OCI-LY3 (cell line): ENCODE data around the gene BTBD1.

Experiments used
- H2AFZ ChIP-seq: fragments of 200-600, 300-600 bp; shearing (Covaris generic); 2 replicates; pipeline ENCODE4 v1.6.0; 2014; ENCODE audit warnings: antibody characterized with exemption, low read depth, low read length
- H3K27ac ChIP-seq: fragments of 200-600, 300-600 bp; sonication (generic); 2 replicates; pipeline ENCODE4 v1.5.1; 2014; ENCODE audit warnings: mild to moderate bottlenecking, low read length, moderate library complexity, mixed read lengths
- H3K27me3 ChIP-seq: fragments of 200-600, 300-600 bp; sonication (generic); 2 replicates; pipeline ENCODE4 v1.6.1; 2014; ENCODE audit warnings: low read depth, low read length, mixed read lengths
- H3K36me3 ChIP-seq: fragments of 200-600, 300-600 bp; sonication (generic); replicated peaks from 2 replicates; pipeline ENCODE3; 2014; ENCODE audit warnings: low read depth, low read length, mixed read lengths
- H3K4me1 ChIP-seq: fragments of 300-600, 200-600 bp; sonication (generic); 2 replicates; pipeline ENCODE4 v1.6.1; 2014; ENCODE audit warnings: low read length, mixed read lengths
- H3K4me2 ChIP-seq: fragments of 200-600, 300-600 bp; sonication (generic); 2 replicates; pipeline ENCODE4 v1.6.1; 2014; ENCODE audit warnings: low read length, mixed read lengths
- H3K4me3 ChIP-seq: fragments of 300-600, 200-600 bp; sonication (generic); 2 replicates; pipeline ENCODE4 v1.5.1; 2014; ENCODE audit warnings: antibody characterized with exemption, mild to moderate bottlenecking, low read length, moderate library complexity
- H3K79me2 ChIP-seq: fragments of 300-600, 200-600 bp; shearing (Covaris generic); 2 replicates; pipeline ENCODE4 v1.6.1; 2014; ENCODE audit warnings: mild to moderate bottlenecking, low read length, mixed read lengths
- H3K9ac ChIP-seq: fragments of 300-600, 200-600 bp; shearing (Covaris generic); 2 replicates; pipeline ENCODE4 v1.6.0; 2014; ENCODE audit warnings: mild to moderate bottlenecking, low read length, moderate library complexity
- H3K9me3 ChIP-seq: fragments of 200-600, 300-600 bp; shearing (Covaris generic); 2 replicates; pipeline ENCODE4 v1.6.1; 2014; ENCODE audit warnings: low read length, mixed read lengths; ENCODE audit not compliant: insufficient read depth
- H4K20me1 ChIP-seq: fragments of 200-600, 300-600 bp; sonication (generic); 2 replicates; pipeline ENCODE4 v1.6.1; 2016; ENCODE audit warnings: low read length, mixed read lengths; ENCODE audit not compliant: insufficient read depth
- EZH2phosphoT487 ChIP-seq: fragments of 200-600 bp; shearing (Covaris generic); IDR thresholded peaks from 2 replicates; pipeline ENCODE4 v1.6.1; 2018; ENCODE audit warnings: antibody characterized with exemption, mixed run types, low read depth
- TF ChIP-seq, protein P1 (sequence below): fragments of 200-600, 300-600 bp; sonication (generic); IDR thresholded peaks from 2 replicates; pipeline ENCODE4 v1.5.1; 2014; ENCODE audit warnings: antibody characterized with exemption, low read length, low read depth

Gene BTBD1

GRCh38 chr15:83066734-83067637, at the start of gene BTBD1:
TSS of gene BTBD1 (minus strand) at chr15:83067252. CDS start at chr15:83067151, 101 bp downstream.
- H3K4me1 ChIP-seq, result peaks cover 47% of the 10 kb centered on the region
- peaks cover 9% of the 10 kb centered on the region for H3K36me3 ChIP-seq
- peak within 1 kb of the TSS; percentile 75 for H3K27ac ChIP-seq
- H3K9me3 ChIP-seq, result no peaks in the 10 kb centered on the region
- peaks cover 38% of the 10 kb centered on the region for H4K20me1 ChIP-seq
- peak within 1 kb of the TSS; percentile 90 for H3K9ac ChIP-seq
- peak within 1 kb of the TSS; percentile 97 for H3K4me2 ChIP-seq
- TF ChIP-seq, protein P1, sequence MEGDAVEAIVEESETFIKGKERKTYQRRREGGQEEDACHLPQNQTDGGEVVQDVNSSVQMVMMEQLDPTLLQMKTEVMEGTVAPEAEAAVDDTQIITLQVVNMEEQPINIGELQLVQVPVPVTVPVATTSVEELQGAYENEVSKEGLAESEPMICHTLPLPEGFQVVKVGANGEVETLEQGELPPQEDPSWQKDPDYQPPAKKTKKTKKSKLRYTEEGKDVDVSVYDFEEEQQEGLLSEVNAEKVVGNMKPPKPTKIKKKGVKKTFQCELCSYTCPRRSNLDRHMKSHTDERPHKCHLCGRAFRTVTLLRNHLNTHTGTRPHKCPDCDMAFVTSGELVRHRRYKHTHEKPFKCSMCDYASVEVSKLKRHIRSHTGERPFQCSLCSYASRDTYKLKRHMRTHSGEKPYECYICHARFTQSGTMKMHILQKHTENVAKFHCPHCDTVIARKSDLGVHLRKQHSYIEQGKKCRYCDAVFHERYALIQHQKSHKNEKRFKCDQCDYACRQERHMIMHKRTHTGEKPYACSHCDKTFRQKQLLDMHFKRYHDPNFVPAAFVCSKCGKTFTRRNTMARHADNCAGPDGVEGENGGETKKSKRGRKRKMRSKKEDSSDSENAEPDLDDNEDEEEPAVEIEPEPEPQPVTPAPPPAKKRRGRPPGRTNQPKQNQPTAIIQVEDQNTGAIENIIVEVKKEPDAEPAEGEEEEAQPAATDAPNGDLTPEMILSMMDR, result peak; percentile 26; the same call in 1 of the 2 replicates
- no peak for TF ChIP-seq EZH2phosphoT487
- peak within 1 kb of the TSS; percentile 55 for H2AFZ ChIP-seq
- H3K27me3 ChIP-seq, result no peaks in the 10 kb centered on the region
- H3K4me3 ChIP-seq, result peak within 1 kb of the TSS; percentile 84
- H3K79me2 ChIP-seq, result peaks cover 51% of the 10 kb centered on the region

DNA sequence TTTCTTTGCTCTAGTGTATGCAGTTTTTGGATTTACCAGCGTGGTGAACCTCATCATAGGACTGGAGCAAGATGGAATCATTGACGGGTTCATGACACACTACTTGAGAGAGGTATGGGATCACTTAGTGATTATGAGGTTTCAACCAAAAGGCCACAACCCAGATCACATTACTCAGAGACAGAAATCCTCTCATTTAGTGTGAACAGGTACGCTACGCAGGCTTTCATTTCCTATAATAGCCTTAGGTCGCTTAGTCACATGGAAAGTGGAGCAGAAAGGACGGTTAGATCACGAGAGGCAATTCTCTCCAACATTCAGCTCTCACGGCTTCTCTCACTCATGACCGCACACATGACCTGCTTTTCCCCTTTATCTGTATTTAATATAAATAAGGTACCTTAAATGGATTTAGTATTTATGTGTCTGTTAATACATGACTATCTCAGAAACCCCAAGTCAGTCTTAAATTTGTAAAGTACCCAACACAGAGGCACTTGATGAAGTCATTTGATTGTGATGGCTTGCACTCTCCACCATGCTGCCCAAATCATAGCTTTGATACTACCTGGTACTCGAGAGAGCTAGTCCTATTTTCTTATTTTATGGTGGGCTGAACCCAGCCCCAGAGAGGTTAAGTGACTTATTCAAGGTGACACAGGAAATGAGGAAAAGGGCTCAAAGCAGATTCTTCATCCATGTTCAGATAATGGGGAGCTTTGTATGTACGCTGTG, 48.9 kb upstream of the BTBD1 start:
- Histone ChIP-seq H2AFZ (no peak overlapping the region), H3K9ac (no peak overlapping the region), H3K36me3 (peaks cover 11% of the 10 kb centered on the region), H3K27me3 (no peaks in the 10 kb centered on the region), H3K9me3 (no peaks in the 10 kb centered on the region), H4K20me1 (no peaks in the 10 kb centered on the region), H3K4me1 (peaks cover 16% of the 10 kb centered on the region), H3K4me2 (peak overlapping the region; percentile 61), H3K27ac (peak overlapping the region; percentile 33), H3K4me3 (peak overlapping the region; percentile 20), H3K79me2 (no peaks in the 10 kb centered on the region)
- TF ChIP-seq EZH2phosphoT487, result no peak
- TF ChIP-seq, protein P1, result no peak

DNA sequence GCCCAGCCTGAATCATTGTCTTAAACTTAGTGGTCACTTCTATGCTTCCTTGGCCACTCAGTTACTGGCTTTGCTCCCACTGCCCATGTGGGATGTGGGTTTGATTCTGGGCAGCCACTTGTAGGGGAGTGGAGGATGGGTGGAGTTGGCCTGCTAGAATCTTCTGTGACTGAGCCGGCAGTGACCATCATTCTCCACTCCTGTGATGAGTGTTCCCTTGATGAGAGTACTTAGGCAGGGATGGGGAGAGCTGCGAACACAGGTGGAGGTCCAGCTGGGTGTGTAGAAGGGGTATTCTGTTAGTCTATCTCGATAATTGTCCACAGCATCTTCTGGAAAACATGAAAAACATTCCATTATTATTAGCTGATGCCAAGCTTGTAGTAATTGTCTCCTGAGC, 48.4 kb upstream of the BTBD1 start:
- peak overlapping the region; percentile 61 for H3K4me2 ChIP-seq

More for the DNA sequence above, 48.4 kb upstream of the BTBD1 start:
- H3K4me3 ChIP-seq, result peak overlapping the region; percentile 20
- no peak overlapping the region for H2AFZ ChIP-seq
- no peaks in the 10 kb centered on the region for H3K79me2 ChIP-seq
- H3K27me3 ChIP-seq, result no peaks in the 10 kb centered on the region
- no peaks in the 10 kb centered on the region for H3K9me3 ChIP-seq
- H3K4me1 ChIP-seq, result peaks cover 16% of the 10 kb centered on the region
- no peak for TF ChIP-seq EZH2phosphoT487
- TF ChIP-seq, protein P1, result no peak
- no peak overlapping the region for H3K9ac ChIP-seq
- H4K20me1 ChIP-seq, result no peaks in the 10 kb centered on the region
- peaks cover 11% of the 10 kb centered on the region for H3K36me3 ChIP-seq
- H3K27ac ChIP-seq, result peak overlapping the region; percentile 33
